ENCODE measurements around the gene FOS. TPM values are rescaled to one million over a fixed set of nuclear protein-coding genes. Genes with fewer than 3 reads are reported as not detected.

FOS gene
- total and polyA plus RNA-seq, 2 of the 8 experiments (the other 6 are each of a cell fraction or from before 2014, with no cell fraction given) = 50.2 to 51.8 TPM

GRCh38 chr14:75254381-75254822 is 24.2 kb upstream of the FOS start:
- H3K79me2 ChIP-seq (ENCODE audit: control insufficient read depth in 1 of 2, insufficient read depth in 2 of 2, low read length in 2 of 2) = no peaks in the 10 kb centered on the region
- WGBS, 2 experiments (ENCODE audit: extremely low coverage in 1 of 2, insufficient coverage in 1 of 2, insufficient read length in 1 of 2, insufficient replicate concordance in 2 of 2, low coverage in 1 of 2, low lambda C conversion rate in 2 of 2, missing lambda C conversion rate in 1 of 2) = 94% methylated on average over 6 of the region's 6 CpGs; no CpG with 5 or more reads in 1 of the 2 experiments
- no peak overlapping the region for H3K9ac ChIP-seq (replicated peaks in 1 of 4; ENCODE audit: extremely low read depth in 1 of 4, low read depth in 3 of 4, low read length in 3 of 4)
- H2AFZ ChIP-seq (ENCODE audit: low read length) = 0 out of 2 replicates have a peak overlapping the region, but pooled peaks have one; percentile 14
- H2BK12ac ChIP-seq (ENCODE audit: low read depth, low read length) = peak overlapping the region; percentile 12; the same call in 1 of the 2 replicates
- peaks cover 0 to 11% (median 6%) of the 10 kb centered on the region in 4 experiments; a peak in 6 of 7 replicates for H3K4me1 ChIP-seq (replicated peaks in 1 of 4; ENCODE audit: control insufficient read depth in 3 of 4, insufficient read depth in 4 of 4, low read length in 3 of 4)
- no peaks in the 10 kb centered on the region for H3K27me3 ChIP-seq (replicated peaks in 1 of 4; ENCODE audit: control insufficient read depth in 3 of 4, extremely low read depth in 1 of 4, insufficient read depth in 3 of 4, low read length in 3 of 4)
- H3K36me3 ChIP-seq (ENCODE audit: control insufficient read depth in 2 of 4, insufficient read depth in 4 of 4, low read length in 3 of 4) = no peaks in the 10 kb centered on the region
- H3K4ac ChIP-seq (replicated peaks; ENCODE audit: insufficient read length, low read depth, low read length) = no peak overlapping the region
- DNase-seq (ENCODE audit: low read depth in 1 of 2, low spot score in 2 of 2) = no peak
- H3K27ac ChIP-seq (ENCODE audit: low read depth, low read length) = no peak overlapping the region
- ChIA-PET CTCF (ENCODE audit: partially characterized antibody) (interaction anchor here (1.0 kb wide), 1 partner anchor 12 kb away, joined by 4 read pairs; no protein-coding TSS in a partner anchor), POLR2A (ENCODE audit: partially characterized antibody) (interaction anchor here (1.4 to 2.7 kb wide), 3 partner anchors 15 to 26 kb away, joined by 3 to 8 read pairs (median 4); no protein-coding TSS in a partner anchor)
- H4K20me1 ChIP-seq (replicated peaks in 1 of 2; ENCODE audit: control insufficient read depth in 1 of 2, insufficient read depth in 2 of 2, low read length in 2 of 2) = no peaks in the 10 kb centered on the region
- no peaks in the 10 kb centered on the region for H3K9me3 ChIP-seq (ENCODE audit: insufficient read depth in 2 of 2, low read depth in 1 of 2, low read length in 1 of 2)
- H2BK20ac ChIP-seq (ENCODE audit: low read length) = no peak overlapping the region
- H2BK5ac ChIP-seq (ENCODE audit: low read depth, low read length) = no peak overlapping the region
- H3K4me3 ChIP-seq (ENCODE audit: extremely low read depth in 1 of 4, insufficient read depth in 2 of 4, low read depth in 3 of 4, low read length in 4 of 4) = no peak overlapping the region
- no peak for TF ChIP-seq PHF8 (conservative IDR thresholded peaks at IDR 0.05; ENCODE audit: low read depth, low read length)
- H4K8ac ChIP-seq (ENCODE audit: extremely low read depth, insufficient read depth, low read length) = no peak overlapping the region
- no peak overlapping the region for H2BK120ac ChIP-seq (replicated peaks; ENCODE audit: low read depth, low read length)
- H3K56ac ChIP-seq (replicated peaks; ENCODE audit: insufficient read length, low read depth, low read length) = no peak overlapping the region
- no peaks in the 10 kb centered on the region for H3K79me1 ChIP-seq (ENCODE audit: low read depth, low read length)
- H2BK15ac ChIP-seq (ENCODE audit: low read length) = peak overlapping the region; percentile 32; the same call in 1 of the 2 replicates
- no peak overlapping the region for H3K23ac ChIP-seq (ENCODE audit: insufficient read length)
- H3K14ac ChIP-seq (ENCODE audit: insufficient read length) = no peak overlapping the region
- H2AK5ac ChIP-seq (ENCODE audit: low read depth, low read length) = no peak overlapping the region
- peak overlapping the region; percentile 24; the same call in 1 of the 2 replicates for H3K18ac ChIP-seq (ENCODE audit: extremely low read depth, low read length)
- no peak for FAIRE-seq
- peaks cover 5% of the 10 kb centered on the region; the same call in 1 of the 2 replicates for H3K23me2 ChIP-seq (ENCODE audit: low read depth, low read length)
- no peak overlapping the region for H4K91ac ChIP-seq (replicated peaks; ENCODE audit: insufficient read length, low read length)
- H3K4me2 ChIP-seq (ENCODE audit: insufficient read depth in 1 of 2, low read depth in 2 of 2, low read length in 2 of 2) = no peak overlapping the region
- no peak overlapping the region for H4K5ac ChIP-seq (ENCODE audit: insufficient read length, low read depth, low read length)
